Skin epidermis (tissue), 12 donors: ENCODE measurements around the gene PLEKHA8.

ENCODE experiments used
- H3K27ac ChIP-seq, 21 experiments: fragments of 200-600 bp; sonication (generic) in 11 of 21; one replicate each; pipeline ENCODE4 v1.5.0; 2020; ENCODE audit warnings: mild to moderate bottlenecking in 3 of 21, inconsistent platforms in 2 of 21, moderate library complexity in 2 of 21
- H3K4me3 ChIP-seq, 7 experiments: fragments of 200-600 bp; sonication (generic) in 2 of 7; one replicate each; pipeline ENCODE4 v1.5.0; 2020; ENCODE audit warnings: inconsistent platforms in 2 of 7, mild to moderate bottlenecking in 2 of 7, moderate library complexity in 1 of 7

Gene PLEKHA8, protein sequence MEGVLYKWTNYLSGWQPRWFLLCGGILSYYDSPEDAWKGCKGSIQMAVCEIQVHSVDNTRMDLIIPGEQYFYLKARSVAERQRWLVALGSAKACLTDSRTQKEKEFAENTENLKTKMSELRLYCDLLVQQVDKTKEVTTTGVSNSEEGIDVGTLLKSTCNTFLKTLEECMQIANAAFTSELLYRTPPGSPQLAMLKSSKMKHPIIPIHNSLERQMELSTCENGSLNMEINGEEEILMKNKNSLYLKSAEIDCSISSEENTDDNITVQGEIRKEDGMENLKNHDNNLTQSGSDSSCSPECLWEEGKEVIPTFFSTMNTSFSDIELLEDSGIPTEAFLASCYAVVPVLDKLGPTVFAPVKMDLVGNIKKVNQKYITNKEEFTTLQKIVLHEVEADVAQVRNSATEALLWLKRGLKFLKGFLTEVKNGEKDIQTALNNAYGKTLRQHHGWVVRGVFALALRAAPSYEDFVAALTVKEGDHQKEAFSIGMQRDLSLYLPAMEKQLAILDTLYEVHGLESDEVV

DNA sequence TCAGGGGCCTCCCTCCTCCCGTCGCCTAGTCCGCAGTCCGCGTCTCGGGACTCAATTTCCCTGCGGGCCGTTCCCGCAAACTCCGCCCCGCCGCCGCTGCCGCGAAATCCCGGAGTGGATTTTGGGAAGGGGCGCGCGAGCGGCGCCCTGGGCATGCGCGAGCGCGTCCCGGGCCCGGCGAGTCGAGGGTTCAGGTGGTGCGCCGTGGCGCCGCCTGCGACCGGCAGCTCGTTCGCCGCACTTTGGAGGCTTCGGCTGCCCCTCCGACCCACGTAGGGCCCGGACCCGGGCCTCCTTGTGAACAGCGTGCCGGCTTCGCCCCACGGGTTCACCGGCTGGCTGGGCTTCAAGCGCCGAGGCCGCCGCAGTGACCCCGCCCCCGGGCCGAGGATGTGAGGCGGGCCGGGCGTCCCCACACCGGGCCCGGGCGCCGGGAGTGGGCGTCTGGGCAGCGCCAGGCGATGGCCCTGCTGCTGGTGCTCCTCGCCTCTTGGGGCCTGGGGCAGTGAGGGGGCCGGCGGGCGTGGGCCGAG, at the start of gene PLEKHA8:
PLEKHA8 (plus strand) TSS at position 197 of the 533 bp plus-strand sequence. CDS start 351 bp downstream, outside the sequence.
- H3K27ac ChIP-seq, result peak within 1 kb of the TSS; percentile 47 to 93 (median 80)
- H3K4me3 ChIP-seq, result peak within 1 kb of the TSS; percentile 82 to 98 (median 96)

DNA sequence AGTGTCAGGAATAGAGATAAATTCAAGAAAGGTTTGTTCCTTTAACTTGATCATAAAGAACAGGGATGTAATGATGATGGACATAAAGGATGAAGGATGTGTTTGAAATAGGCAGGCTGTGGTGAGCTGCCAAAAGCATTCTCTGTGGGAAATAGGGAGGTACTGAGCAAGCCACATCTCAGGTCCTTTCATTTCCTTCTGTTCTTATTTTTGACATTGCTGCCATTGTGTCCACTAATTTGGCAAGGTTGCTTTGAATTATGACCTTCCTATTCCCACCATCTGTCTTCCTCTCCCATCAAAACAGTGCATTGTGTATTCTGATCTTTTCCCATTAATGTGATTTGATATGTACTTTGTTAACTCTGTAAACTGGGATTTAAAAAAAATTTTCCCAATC, 48.1 kb upstream of the PLEKHA8 start:
- Histone ChIP-seq H3K4me3 (no peak overlapping the region), H3K27ac (no peak overlapping the region)

DNA sequence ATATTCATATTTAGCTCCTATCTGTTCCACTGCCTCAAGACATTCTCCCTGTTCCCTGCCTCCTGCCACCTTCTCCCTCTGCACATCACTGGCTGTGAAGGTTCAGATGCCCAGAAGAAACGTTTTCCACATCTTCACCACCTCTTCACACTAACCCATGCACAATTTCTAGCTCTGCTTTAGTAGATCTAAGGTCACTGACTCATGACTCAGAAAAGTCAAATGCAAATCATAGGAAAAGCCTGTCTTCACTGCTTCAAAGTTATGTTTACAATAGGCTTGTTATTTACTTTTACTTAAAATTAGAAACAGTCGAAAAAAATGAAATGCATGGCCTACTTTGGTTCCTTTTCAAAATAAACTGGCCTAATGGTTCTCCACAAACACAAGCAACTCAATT, 41.1 kb upstream of the PLEKHA8 start:
- H3K4me3 ChIP-seq, result no peak overlapping the region
- peak overlapping the region in 4 of 21 experiments; percentile 38 to 91 (median 90) for H3K27ac ChIP-seq

DNA sequence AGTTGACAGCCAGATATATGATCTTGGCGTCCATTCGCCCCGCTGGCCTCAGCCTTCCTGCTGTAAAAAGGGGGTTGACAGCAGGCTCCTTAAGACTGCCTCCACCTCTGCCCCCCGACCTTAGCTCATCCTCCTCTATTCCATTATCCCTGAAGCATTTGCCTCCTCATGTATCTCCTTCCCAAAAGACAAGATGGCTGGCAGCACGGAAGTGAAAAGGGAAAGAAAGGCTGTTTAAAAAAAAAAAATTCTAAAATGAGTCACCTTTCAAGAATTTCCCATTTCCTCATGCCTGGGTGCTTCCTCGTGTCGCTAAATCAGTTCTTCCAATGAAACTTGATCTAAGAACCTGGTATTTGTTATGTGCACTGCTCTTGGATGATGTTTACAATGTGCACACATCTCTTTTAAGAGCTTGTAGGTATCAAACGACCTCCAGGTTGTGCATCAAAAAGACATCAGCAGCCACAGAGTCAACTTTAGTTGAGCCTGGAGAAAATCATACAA, 40.3 kb upstream of the PLEKHA8 start:
- Histone ChIP-seq H3K27ac (peak overlapping the region in 14 of 21 experiments; percentile 77 to 91 (median 87)), H3K4me3 (peak overlapping the region in 2 of 7 experiments; percentile 64 to 74)

DNA sequence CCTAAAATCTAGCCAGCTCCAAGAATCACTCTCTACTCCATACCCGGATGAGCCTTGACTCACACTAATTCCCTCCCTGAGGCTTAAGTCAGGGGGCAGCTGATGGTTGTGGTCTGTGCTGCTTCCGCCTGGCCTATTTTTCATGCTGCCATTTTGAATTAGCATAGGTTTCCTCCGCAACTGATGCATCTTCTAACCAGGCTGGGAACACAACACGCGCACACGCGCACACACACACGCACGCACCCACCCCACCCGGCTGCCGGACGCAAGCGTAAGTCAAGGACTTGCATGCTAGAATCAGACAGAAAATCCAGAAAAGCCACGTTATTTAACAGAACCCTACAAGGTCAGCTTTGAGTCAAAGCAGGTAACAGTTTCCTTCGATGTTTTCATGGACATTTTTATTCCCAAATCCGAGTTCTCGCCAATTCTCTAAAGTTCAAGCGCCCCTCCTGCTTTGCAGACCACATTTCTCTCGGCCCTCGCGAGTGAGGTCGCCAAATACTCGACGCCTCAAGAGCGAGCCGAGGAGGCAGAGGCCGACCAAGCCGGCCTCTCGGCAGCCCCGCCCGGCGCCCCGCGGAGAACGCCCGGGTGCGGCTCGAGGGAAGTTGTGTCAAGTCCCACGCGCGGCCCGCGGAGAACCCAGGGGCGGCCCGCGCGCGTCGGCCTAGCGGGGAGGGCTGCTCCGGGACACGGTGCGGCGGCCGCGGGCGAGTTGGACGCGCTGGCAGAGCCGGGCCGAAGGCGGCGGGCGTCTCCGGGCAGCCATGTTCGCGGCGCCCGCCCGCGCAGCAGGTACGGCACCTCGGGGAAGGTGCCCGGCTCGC, 39.6 kb upstream of the PLEKHA8 start:
- H3K4me3 ChIP-seq, result peak overlapping the region; percentile 55 to 87 (median 74)
- peak overlapping the region; percentile 57 to 91 (median 83) for H3K27ac ChIP-seq

DNA sequence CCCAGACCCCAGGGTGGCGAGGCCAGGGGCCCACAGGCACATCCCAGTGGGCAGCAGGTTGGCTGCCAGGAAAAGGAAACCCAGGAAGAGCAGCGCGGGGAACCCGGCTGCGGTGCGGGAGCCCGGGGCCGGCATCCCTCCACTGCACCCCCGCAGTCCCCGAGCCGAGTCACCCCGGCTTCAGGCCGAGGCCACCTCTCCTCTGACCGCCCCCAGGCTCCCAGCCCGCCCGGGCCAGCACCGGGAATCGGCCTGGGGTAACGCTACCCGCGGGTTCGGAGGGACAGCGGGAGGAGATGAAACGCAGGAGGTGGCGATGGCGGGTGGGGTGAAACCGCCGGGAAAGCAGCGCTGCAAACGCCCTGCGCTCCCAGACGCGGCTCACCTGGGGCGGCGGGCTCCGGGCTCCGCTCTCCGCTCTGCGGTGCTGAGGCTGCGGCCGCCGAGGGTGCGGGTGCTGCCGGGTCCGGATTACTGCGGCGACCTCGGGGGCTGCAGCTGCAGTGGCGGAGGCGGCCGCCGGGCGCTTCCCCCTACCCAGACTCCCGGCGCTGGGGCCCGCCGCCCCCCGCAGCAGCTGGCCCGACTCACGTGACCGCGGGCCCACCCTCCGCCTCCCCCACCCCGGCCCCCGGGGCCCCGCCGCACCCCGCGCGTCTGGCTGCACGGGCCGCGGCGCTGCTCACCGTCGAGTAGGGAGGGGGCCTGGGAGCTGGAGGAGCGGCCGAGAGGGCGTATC, 38.8 kb upstream of the PLEKHA8 start, which contains the start of gene SCRN1:
SCRN1 (minus strand) TSS at position 545 of the 739 bp plus-strand sequence. CDS start 20,734 bp downstream, outside the sequence.
- H3K4me3 ChIP-seq, result peak within 1 kb of the TSS; percentile 55 to 87 (median 74)
- peak within 1 kb of the TSS; percentile 57 to 91 (median 83) for H3K27ac ChIP-seq

DNA sequence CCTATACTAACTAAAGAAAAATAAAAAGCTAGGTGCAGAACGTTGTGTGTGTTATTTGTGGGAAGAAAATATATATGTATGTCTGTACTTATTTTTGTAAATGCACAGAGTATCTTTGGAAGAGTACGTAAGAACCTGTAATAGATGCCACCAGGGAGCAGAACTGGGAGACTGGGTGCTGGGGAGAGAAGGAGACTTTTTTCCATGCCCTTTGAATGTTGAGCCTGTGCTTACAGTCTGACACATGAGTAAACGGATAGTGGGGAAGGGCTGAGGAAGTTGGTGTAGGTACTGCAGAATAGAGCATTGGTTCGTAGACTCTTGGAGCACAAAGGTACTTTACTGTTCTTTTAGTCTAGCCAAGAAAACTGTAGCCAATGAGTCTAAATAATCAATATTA, 37.3 kb upstream of the PLEKHA8 start:
- no peak overlapping the region for H3K4me3 ChIP-seq
- H3K27ac ChIP-seq, result no peak overlapping the region

DNA sequence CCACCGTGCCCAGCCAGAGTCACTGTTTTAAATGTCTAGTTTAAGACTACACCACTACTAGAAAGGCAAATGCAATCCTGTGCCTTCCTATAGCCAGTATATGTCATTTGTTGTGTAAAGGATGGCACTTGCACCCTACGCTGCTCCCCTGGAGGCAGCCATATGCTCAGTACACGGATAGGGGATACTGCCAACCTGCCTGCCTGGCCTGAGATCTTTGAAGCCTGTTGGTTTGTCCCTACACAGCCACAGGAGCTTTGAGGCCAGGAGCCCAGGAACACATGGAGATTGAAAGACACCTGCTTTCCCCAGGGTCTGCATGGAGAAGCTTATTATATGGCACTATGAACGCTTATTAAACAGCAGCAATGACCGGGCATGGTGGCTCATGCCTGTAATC, 36.3 kb upstream of the PLEKHA8 start:
- no peak overlapping the region for H3K27ac ChIP-seq
- no peak overlapping the region for H3K4me3 ChIP-seq

DNA sequence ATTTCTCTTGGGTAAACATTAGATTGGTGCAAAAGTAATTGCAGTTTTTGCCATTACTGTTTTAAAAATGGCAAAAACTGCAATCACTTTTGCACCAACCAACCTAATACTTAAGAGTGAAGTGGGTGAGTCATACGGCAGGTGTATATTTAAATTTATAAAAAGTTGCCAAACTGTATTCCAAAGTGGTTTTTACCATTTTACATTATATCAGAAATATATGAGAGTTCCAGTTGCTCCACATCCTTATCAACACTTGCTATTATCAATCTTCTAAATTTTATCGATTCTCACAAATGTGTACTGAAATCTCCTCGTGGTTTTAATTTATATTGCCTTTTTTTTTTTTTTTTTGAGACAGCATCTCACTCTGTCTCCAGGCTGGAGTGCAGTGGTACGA, 35.1 kb upstream of the PLEKHA8 start:
- Histone ChIP-seq H3K4me3 (no peak overlapping the region), H3K27ac (no peak overlapping the region)

DNA sequence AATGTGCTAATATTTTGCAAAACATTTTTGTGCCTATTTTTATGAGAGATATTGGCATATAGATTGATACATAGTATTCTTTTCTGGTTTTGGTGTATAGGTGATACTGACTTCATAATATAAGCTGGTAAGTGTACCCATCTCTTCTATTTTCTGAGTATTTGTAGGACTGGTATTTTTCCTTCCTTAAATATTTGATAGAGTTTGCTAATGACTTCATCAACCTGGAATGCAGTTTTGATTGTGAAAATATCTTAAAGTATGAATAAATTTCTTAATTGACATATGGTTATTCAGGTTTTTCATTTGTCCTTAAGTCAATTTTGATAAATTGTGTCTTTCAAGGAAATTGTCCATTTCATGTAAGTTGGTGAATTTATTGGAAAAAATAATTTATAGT, 32.6 kb upstream of the PLEKHA8 start:
- no peak overlapping the region for H3K4me3 ChIP-seq
- H3K27ac ChIP-seq, result no peak overlapping the region

DNA sequence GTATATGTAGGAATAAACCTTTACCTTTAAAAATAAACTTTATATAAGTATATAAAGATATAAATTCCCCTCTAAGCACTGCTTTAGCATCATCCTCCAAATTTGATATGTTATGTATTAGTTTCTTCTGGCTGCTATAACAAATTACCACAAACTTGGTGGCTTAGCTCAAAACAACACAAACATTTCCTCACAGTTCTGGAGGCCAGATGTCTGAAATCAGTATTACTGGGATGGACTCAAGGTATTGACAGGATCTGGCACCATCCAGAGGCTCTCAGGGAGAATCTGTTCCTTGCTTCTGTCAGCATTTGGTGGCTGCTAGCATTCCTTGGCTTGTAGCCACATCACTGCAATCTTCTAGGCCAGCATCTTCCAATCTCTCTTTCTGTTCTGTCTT, 31.9 kb upstream of the PLEKHA8 start:
- Histone ChIP-seq H3K4me3 (no peak overlapping the region), H3K27ac (no peak overlapping the region)

DNA sequence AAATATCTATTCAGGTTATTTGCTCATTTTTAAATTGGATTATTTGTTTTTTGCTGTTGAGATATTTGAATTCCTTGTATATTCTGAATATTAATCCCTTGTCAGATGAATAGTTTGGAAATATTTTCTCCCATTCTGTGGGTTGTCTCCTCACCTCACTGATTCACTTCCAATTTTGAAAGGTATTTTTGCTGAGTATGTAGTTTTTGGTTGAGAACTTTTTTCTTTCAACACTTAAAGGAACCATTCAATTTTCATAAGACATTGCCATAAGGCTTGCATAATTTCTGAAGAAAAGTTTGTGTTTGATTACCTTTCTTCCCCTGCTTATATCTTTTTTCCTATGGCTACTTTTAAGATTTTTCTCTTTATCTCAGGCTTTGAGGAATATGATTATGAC, 29.7 kb upstream of the PLEKHA8 start:
- Histone ChIP-seq H3K4me3 (no peak overlapping the region), H3K27ac (no peak overlapping the region)

DNA sequence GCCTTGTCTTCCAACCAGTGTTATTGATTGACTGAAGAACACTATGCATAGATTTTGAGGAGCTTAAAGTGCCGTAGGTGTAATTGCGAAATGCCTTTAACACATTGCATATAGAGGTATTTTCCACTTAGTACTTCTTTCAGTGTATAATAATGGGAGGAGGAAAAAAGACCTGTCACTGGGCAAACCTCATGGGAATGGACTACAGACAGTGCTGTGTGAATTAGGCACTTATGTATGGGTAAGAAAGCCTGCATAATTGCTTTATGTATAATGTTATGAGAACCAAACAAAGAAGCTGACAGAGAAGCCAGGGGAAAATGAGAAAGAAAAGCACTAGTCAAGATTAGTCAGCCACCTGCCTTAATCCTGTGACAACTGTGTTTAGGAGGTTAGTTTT, 26.2 kb upstream of the PLEKHA8 start:
- no peak overlapping the region for H3K27ac ChIP-seq
- no peak overlapping the region for H3K4me3 ChIP-seq

DNA sequence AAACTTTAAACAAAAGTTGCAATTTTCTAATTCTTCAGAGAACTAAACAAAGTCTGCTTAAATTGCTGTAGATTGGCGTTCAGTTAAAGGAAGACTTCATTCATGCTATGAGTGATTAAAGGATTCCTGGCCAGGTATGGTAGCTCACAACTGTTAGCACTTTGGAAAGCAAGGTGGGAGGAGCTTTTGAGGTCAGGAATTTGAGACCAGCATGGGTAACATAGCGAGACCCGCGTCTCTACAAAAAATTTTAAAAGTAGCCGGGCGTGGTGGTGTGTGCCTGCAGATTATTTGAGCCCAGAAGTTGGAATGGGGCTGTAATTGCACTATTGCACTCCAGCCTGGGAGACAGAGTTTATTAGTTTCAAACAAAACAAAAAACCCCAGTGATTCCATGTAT, 25.1 kb upstream of the PLEKHA8 start:
- H3K27ac ChIP-seq, result no peak overlapping the region
- no peak overlapping the region for H3K4me3 ChIP-seq

DNA sequence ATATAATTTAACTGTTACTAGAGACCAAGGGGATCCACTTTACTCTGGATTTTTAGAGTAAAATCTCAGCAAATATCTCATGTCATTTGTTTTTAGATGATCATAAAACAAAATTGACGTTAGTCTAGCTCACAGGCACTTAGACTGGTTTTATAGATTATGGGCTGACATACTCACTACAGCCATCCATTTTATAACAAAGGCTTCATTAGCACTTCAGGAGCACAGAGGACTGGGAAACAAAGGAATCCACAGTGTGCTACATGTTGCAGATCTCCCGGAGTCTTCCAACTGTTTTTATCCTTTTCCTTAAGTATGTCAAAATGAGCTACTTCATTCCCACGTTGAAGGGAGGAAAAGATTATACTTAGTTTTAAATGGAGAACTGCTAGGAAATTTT, 22.7 kb upstream of the PLEKHA8 start:
- H3K27ac ChIP-seq, result no peak overlapping the region
- H3K4me3 ChIP-seq, result no peak overlapping the region

DNA sequence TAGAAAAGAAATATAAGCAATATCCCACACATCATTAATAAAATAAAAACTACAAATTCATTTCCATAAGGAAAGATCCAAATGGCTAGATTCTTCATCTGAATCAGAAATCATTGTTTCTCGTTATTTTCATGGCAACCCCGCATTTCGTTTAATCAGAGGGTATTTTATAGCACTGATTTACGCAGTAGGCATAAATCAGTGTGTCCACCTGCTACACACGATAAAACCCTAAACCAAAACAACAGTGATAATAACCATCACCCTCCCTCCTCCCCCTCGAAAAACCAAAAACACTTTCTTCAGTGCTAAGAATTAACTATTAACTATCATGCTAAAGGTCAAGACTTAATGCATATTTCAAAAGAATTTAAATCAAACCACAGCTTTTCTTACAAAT, 18.2 kb upstream of the PLEKHA8 start:
- Histone ChIP-seq H3K27ac (no peak overlapping the region), H3K4me3 (no peak overlapping the region)

DNA sequence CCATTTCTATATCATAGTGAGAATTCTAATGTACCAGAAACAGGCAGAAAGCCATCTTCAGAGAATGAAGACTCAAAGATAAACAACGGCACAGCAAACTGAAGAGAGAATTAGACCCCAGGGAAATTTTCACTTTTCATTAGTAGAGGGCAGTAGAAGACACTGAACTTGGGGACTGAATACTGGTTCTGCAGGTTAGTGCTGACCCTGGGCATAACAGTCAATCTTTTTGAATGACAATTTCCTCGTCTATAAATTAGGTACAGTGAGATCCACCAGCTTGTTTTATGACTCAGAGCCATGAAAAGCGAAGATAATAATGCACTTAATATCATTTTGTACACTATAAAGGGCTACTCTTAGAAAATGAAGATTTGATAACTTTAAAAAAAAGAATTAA, 15.5 kb upstream of the PLEKHA8 start:
- no peak overlapping the region for H3K4me3 ChIP-seq
- no peak overlapping the region for H3K27ac ChIP-seq

DNA sequence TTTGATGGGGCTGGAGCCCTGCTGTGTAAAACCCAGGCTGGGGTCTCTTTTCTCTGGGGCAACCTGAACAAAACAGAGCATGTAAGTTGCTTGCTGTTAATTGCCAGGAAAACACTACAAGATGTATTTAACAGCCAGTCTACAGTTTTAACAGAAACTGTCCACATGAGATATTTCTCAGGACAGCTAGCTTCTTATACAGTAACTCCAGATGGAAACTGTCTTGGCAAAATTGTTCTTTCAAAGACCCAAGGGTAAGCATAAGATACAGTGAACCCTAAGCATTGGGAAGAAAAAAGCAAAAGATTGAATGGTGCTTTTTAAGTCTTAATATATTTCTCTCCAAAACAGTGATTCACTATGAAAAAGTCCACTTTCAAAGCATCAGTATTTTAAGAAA, 9.8 kb upstream of the PLEKHA8 start:
- Histone ChIP-seq H3K27ac (no peak overlapping the region), H3K4me3 (no peak overlapping the region)

DNA sequence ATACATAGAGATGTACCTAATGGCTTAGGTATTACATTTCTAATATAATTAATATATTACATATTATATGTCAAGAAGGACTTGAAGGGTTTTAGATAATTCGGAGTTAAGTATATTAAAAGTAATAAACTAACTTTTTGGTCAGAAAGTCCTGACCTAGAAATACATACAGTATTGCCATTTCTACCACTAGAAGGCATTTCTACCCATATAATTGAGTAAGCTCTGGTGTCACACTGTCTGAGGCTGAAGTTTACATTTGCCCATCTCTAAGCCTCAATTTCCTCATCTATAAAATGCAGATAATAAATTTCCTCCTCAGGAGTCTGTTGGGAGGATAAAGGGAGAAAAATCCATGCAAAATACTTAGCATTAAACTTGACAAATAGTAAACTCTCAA, 8.8 kb upstream of the PLEKHA8 start:
- H3K27ac ChIP-seq, result no peak overlapping the region
- no peak overlapping the region for H3K4me3 ChIP-seq
